ENCODE results near the gene RIC8A.

DNA sequence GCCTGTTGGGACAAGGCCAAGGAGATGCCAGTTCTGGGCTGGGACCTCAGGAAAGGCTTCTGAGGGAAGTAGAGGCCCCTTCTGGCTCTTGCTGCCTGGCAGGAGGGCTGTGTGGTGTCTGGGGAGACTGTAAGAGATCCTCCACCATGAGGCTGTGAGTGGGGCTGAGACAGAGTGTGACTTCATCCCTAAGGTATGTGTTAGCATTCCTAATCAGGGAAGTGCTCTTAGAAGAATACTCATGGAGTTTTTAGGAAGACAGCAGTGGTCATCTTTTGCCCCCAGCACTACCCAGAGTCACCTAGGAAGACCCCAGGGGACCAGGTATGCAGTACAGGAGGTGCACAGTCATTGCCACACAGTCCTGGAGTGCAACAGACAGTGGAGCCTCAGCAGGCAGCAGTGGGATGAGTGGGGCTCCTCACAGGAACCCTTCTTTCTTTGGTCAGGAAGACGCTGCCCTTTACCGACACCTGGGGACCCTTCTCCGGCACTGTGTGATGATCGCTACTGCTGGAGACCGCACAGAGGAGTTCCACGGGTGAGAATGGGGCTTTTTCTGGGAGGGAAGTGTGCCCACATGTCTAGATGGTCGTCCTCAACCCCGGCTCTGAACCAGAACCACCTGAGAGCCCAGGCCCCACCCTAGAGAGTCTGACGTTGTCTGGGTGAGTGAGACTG is 2.8 kb downstream of the RIC8A start:
- TF ChIP-seq POLR2A (IDR thresholded peaks at IDR 0.05; ENCODE audit: low read depth, low read length), result no peak; the same call in 1 of the 2 replicates
- TF ChIP-seq CTCF (IDR thresholded peaks at IDR 0.05 in 2 of 3, conservative IDR thresholded peaks at IDR 0.05 in 1 of 3; ENCODE audit: control insufficient read depth in 2 of 3, extremely low read depth in 1 of 3, insufficient read depth in 1 of 3, low read depth in 3 of 3, low read length in 3 of 3), result no peak
- TF ChIP-seq HCFC1 (IDR thresholded peaks at IDR 0.05; ENCODE audit: low read length), result no peak
- TF ChIP-seq, protein P1, sequence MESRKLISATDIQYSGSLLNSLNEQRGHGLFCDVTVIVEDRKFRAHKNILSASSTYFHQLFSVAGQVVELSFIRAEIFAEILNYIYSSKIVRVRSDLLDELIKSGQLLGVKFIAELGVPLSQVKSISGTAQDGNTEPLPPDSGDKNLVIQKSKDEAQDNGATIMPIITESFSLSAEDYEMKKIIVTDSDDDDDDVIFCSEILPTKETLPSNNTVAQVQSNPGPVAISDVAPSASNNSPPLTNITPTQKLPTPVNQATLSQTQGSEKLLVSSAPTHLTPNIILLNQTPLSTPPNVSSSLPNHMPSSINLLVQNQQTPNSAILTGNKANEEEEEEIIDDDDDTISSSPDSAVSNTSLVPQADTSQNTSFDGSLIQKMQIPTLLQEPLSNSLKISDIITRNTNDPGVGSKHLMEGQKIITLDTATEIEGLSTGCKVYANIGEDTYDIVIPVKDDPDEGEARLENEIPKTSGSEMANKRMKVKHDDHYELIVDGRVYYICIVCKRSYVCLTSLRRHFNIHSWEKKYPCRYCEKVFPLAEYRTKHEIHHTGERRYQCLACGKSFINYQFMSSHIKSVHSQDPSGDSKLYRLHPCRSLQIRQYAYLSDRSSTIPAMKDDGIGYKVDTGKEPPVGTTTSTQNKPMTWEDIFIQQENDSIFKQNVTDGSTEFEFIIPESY (IDR thresholded peaks at IDR 0.05), result no peak
- no peak for TF ChIP-seq SMC3 (IDR thresholded peaks at IDR 0.05; ENCODE audit: borderline replicate concordance, low read length)
- TF ChIP-seq FOS (IDR thresholded peaks at IDR 0.05; ENCODE audit: borderline replicate concordance, extremely low read depth, insufficient read length), result no peak
- no peak for TF ChIP-seq MXI1 (IDR thresholded peaks at IDR 0.05; ENCODE audit: low read depth, low read length)
